Gastroesophageal sphincter (tissue), 4 donors: ENCODE measurements around the gene SSBP4. TPM values are rescaled to one million over a fixed set of nuclear protein-coding genes. Genes with fewer than 3 reads are reported as not detected.
A peak's percentile ranks its signal among the peaks of the same experiment; 100 is the strongest.

Experiments
- ATAC-seq: fragments of 150-250 bp; one replicate; pipeline ENCODE4 v1.9.1; 2016; ENCODE audit warnings: mild to moderate bottlenecking, moderate library complexity
- H3K27ac ChIP-seq, 4 donors: fragments of 200-600 bp; sonication (generic) in 3 of 4; 1 replicate in 3 of 4; 2 replicates in 1 of 4; pipeline ENCODE4 v1.5.1; 2016 to 2019
- H3K27me3 ChIP-seq: fragments of 200-600 bp; sonication (generic); one replicate; pipeline ENCODE4 v1.5.1; 2019
- H3K36me3 ChIP-seq, 2 donors: fragments of 200-600 bp; sonication (generic); one replicate each; pipeline ENCODE4 v1.5.1; 2019; ENCODE audit warnings: control low read depth in 1 of 2
- H3K4me1 ChIP-seq, 3 donors: fragments of 200-600 bp; sonication (generic); 1 replicate in 2 of 3; 2 replicates in 1 of 3; pipeline ENCODE4 v1.5.1; 2016 to 2019; ENCODE audit warnings: control low read depth in 2 of 3
- H3K4me3 ChIP-seq, 2 donors: fragments of 200-600 bp; sonication (generic); one replicate each; pipeline ENCODE4 v1.5.1; 2019; ENCODE audit warnings: mild to moderate bottlenecking in 1 of 2, moderate library complexity in 1 of 2
- H3K9me3 ChIP-seq, 3 donors: fragments of 200-600 bp; sonication (generic); one replicate each; pipeline ENCODE4 v1.5.1; 2017 to 2019; ENCODE audit warnings: control low read depth in 2 of 3
- EP300 ChIP-seq: sonication (generic); formaldehyde crosslinking; IDR thresholded peaks from one replicate; pipeline ENCODE4 v1.6.1; 2017; ENCODE audit warnings: antibody characterized with exemption, mild to moderate bottlenecking
- POLR2A ChIP-seq, 2 donors: fragments of 450-650 bp; IDR thresholded peaks; one replicate each; pipeline ENCODE4 v1.6.1; 2017; ENCODE audit warnings: antibody characterized with exemption in 2 of 2, mild to moderate bottlenecking in 2 of 2, moderate library complexity in 1 of 2
- POLR2AphosphoS5 ChIP-seq: sonication (generic); formaldehyde crosslinking; IDR thresholded peaks from one replicate; pipeline ENCODE4 v1.6.1; 2017; ENCODE audit warnings: antibody characterized with exemption
- WGBS, 2 donors: methylation state at CpG; one replicate each; pipeline ENCODE4 v1.1.5; 2018; ENCODE audit warnings: low coverage in 1 of 2; 5-methylcytosine and 5-hydroxymethylcytosine counted together
- small RNA-seq, 4 donors: library from RNA; depleted of rRNA; stranded (forward); fragments of <200 nt; gene quantifications; one replicate each; pipeline ENCODE3, GENCODE V24; 2016
- total RNA-seq, 4 donors: library from RNA; depleted of rRNA; stranded (reverse); fragments of >200 nt; gene quantifications; one replicate each; pipeline ENCODE4 v1.1.0, GENCODE V29; 2016
- TF ChIP-seq, protein P1 (sequence below), 4 experiments: fragments of 200-600 bp in 2 of 4; fragments of 450-650 bp in 2 of 4; sonication (generic) in 1 of 4; IDR thresholded peaks; one replicate each; pipeline ENCODE4 v1.5.1; 2017 to 2019; ENCODE audit warnings: antibody characterized with exemption in 4 of 4, mild to moderate bottlenecking in 2 of 4, moderate library complexity in 2 of 4

SSBP4 gene
- total RNA-seq, 4 donors from 2014 or later, result 58.4 to 76.2 (median 61.3) TPM

DNA sequence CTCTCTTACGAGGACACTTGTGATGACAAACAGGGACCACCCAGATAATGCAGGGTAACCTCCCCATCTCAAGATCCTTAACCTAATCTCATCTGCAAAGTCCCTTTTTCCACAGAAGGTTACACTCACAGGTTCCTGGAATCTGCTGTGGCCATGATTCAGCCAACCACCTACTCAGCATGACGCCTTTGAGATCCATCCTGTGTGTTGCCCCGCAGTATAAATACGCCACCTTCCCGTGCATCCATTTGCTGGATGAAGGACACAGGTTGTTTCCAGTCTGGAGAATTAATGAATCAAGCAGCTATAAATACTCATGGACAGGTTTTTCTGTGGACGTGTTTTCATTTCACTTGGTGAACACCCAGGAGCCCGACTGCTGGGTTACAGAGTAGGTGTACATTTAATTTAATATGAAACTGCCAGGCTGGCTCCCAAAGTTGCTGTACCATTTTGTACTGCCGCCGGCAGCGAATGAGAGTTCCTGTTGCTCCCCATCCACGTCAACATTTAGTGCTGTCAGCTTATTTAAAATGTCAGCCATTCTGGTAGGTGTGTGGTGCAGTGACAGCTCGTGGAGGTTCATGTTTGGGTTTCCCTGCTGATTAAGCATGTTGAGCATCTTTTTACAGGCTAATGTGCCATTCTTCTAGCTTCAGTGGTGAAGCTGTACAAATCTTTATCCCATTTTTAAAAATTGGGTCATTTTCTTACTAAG is 62.5 kb downstream of the SSBP4 start:
- Histone ChIP-seq H3K27me3 (no peaks in the 10 kb centered on the region), H3K9me3 (no peaks in the 10 kb centered on the region), H3K27ac (peak overlapping the region in 1 of 4 donors; percentile 79), H3K4me1 (peaks cover 3 to 91% (median 53%) of the 10 kb centered on the region in 3 donors), H3K36me3 (no peaks in the 10 kb centered on the region), H3K4me3 (no peak overlapping the region)
- no peak for ATAC-seq
- TF ChIP-seq EP300 (no peak), POLR2A (IDR thresholded peaks at IDR 0.05) (no peak), POLR2AphosphoS5 (no peak)
- TF ChIP-seq, protein P1, sequence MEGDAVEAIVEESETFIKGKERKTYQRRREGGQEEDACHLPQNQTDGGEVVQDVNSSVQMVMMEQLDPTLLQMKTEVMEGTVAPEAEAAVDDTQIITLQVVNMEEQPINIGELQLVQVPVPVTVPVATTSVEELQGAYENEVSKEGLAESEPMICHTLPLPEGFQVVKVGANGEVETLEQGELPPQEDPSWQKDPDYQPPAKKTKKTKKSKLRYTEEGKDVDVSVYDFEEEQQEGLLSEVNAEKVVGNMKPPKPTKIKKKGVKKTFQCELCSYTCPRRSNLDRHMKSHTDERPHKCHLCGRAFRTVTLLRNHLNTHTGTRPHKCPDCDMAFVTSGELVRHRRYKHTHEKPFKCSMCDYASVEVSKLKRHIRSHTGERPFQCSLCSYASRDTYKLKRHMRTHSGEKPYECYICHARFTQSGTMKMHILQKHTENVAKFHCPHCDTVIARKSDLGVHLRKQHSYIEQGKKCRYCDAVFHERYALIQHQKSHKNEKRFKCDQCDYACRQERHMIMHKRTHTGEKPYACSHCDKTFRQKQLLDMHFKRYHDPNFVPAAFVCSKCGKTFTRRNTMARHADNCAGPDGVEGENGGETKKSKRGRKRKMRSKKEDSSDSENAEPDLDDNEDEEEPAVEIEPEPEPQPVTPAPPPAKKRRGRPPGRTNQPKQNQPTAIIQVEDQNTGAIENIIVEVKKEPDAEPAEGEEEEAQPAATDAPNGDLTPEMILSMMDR (IDR thresholded peaks at IDR 0.05), result no peak
- 94 to 98% methylated on average over 6 to 11 of the region's 12 CpGs for WGBS, 2 donors

DNA sequence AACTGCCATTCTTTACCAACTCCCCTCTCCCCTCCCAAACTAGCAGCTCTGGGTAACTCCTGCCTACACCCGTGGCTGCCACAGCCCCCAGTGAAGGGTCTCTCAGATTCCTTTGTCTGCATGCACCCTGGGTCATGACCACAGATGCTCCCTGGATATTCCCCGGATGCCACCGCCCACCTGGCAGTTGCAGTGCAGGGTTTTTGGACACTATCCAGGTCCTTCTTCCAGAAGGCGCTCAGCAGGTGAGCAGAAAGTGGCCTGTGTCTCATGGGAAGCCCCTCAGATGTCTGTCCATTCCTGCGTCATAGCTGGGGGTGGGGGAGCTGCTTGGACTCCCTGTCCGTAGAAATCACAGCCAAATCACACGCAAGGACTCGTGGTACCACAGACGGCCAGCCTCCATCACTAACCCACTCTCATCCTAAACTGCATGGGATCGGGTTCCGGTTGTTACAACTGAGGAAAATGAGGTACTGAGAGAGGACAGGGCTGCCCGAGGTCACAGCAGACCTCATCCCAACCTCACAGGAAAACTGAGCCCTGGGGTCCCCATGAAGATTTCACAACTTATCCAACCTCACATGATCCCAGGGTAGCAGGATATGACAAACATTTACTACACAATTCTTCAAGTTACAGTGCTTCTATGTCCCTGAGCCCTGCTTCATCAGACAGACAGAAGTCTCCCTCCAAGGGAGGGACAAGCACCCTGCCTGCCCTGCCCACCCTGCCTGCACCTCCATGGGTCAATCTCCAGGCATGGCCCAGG is 64.1 kb downstream of the SSBP4 start:
- Histone ChIP-seq H3K27me3 (no peaks in the 10 kb centered on the region), H3K4me1 (peaks cover 3 to 94% (median 62%) of the 10 kb centered on the region in 3 donors), H3K36me3 (no peaks in the 10 kb centered on the region), H3K4me3 (no peak overlapping the region), H3K9me3 (no peaks in the 10 kb centered on the region), H3K27ac (peak overlapping the region in 1 of 4 donors; percentile 27)
- WGBS, 2 donors, result 50 to 66% methylated on average over 4 to 8 of the region's 12 CpGs
- ATAC-seq, result no peak
- TF ChIP-seq EP300 (no peak), POLR2AphosphoS5 (no peak), POLR2A (IDR thresholded peaks at IDR 0.05) (no peak)
- TF ChIP-seq, protein P1 (IDR thresholded peaks at IDR 0.05), result no peak

Small RNA genes lying within 50 kb of the gene (small RNA-seq; reads per million reads assigned to genes)
- gene MIR3189, result 0 reads per million in 4 donors

Other genes with a start within 250 kb of the SSBP4 start
- 10 to 100 TPM in 3 of 4 donors, 1 to 10 TPM in 1; 4.4 to 79.6 (median 40.8) TPM for gene IFI30, start 245.6 kb upstream of the SSBP4 start, total RNA-seq
- gene MPV17L2, start 226.2 kb upstream of the SSBP4 start, total RNA-seq, result 10 to 100 TPM; 13.8 to 30.7 (median 22.4) TPM
- 1 to 10 TPM in 3 of 4 donors, under 1 TPM in 1; 0.92 to 3.8 (median 1.6) TPM for gene RAB3A, start 215.4 kb upstream of the SSBP4 start, total RNA-seq
- gene PDE4C, start 193.0 kb upstream of the SSBP4 start, total RNA-seq, result 1 to 10 TPM in 1 of 4 donors, under 1 TPM in 3; 0.35 to 2.3 (median 0.53) TPM
- gene IQCN, start 144.9 kb upstream of the SSBP4 start, total RNA-seq, result 1 to 10 TPM in 2 of 4 donors, under 1 TPM in 2; 0.27 to 4.4 (median 1.3) TPM
- 100 to 1,000 TPM; 241 to 573 (median 297) TPM for gene JUND, start 137.8 kb upstream of the SSBP4 start, total RNA-seq
- gene LSM4, start 96.3 kb upstream of the SSBP4 start, total RNA-seq, result 100 to 1,000 TPM in 1 of 4 donors, 10 to 100 TPM in 3; 81.2 to 116 (median 94.5) TPM
- gene PGPEP1, start 78.8 kb upstream of the SSBP4 start, total RNA-seq, result 10 to 100 TPM; 15.0 to 38.2 (median 23.1) TPM
- 1 to 10 TPM in 3 of 4 donors, under 1 TPM in 1; 0.62 to 3.7 (median 3.0) TPM for gene GDF15, start 33.2 kb upstream of the SSBP4 start, total RNA-seq
- 10 to 100 TPM in 1 of 4 donors, 1 to 10 TPM in 3; 1.9 to 19.0 (median 4.8) TPM for gene LRRC25, start 21.8 kb upstream of the SSBP4 start, total RNA-seq
- gene ISYNA1, start 18.7 kb downstream of the SSBP4 start, total RNA-seq, result 10 to 100 TPM; 15.2 to 31.6 (median 19.8) TPM
- gene ELL, start 102.7 kb downstream of the SSBP4 start, total RNA-seq, result 10 to 100 TPM; 12.5 to 19.0 (median 14.7) TPM
- gene FKBP8, start 124.2 kb downstream of the SSBP4 start, total RNA-seq, result 100 to 1,000 TPM; 408 to 436 (median 418) TPM
- gene KXD1, start 138.5 kb downstream of the SSBP4 start, total RNA-seq, result 100 to 1,000 TPM; 130 to 137 (median 135) TPM
- gene UBA52, start 152.5 kb downstream of the SSBP4 start, total RNA-seq, result 100 to 1,000 TPM; 371 to 644 (median 574) TPM
- 10 to 100 TPM; 64.8 to 72.6 (median 68.6) TPM for gene REX1BD, start 169.4 kb downstream of the SSBP4 start, total RNA-seq
- gene CRLF1, start 187.4 kb downstream of the SSBP4 start, total RNA-seq, result 10 to 100 TPM; 10.9 to 67.4 (median 42.7) TPM
- gene TMEM59L, start 193.5 kb downstream of the SSBP4 start, total RNA-seq, result 1 to 10 TPM in 3 of 4 donors, under 1 TPM in 1; 0.96 to 4.0 (median 2.0) TPM
- 10 to 100 TPM; 12.9 to 19.0 (median 14.6) TPM for gene KLHL26, start 217.6 kb downstream of the SSBP4 start, total RNA-seq